HCT116 (cell line): ENCODE measurements around the gene KRT7. TPM values are rescaled to one million over a fixed set of nuclear protein-coding genes. Genes with fewer than 3 reads are reported as not detected.

Experiments used
- ATAC-seq: fragments of 200-7000 bp; cut with Tn5 transposase; 2 replicates; pipeline ENCODE4 v1.9.1; 2020; ENCODE audit warnings: mild to moderate bottlenecking, moderate library complexity
- BruUV-seq: library from RNA; stranded (reverse); fragments of 400-500 nt; replicated peaks from 2 replicates; lab custom pipeline; 2021; lab: Mats Ljungman, UMichigan
- CTCF ChIA-PET: fragments of 300-600 bp; sonication (Branson Sonifier 250); formaldehyde crosslinking; loops from one replicate; lab custom pipeline; 2021; ENCODE audit warnings: antibody characterized with exemption; lab: Charles Lee
- POLR2A ChIA-PET: fragments of 300-600, 350-600 bp; sonication (Branson Sonifier 250); formaldehyde crosslinking; loops from one replicate; lab custom pipeline; 2021; ENCODE audit warnings: antibody characterized with exemption; lab: Charles Lee
- RAD21 ChIA-PET, 2 experiments: fragments of 300-600 bp; sonication (Branson Sonifier 250); formaldehyde crosslinking; loops; one replicate each; lab custom pipeline; 2023; ENCODE audit warnings: low total read pairs in 2 of 2; ENCODE audit not compliant: uncharacterized antibody in 2 of 2, unreplicated experiment in 2 of 2, low non-redundant PET in 1 of 2; lab: Charles Lee
- DNase-seq: peaks from one replicate; pipeline ENCODE4 v3.0.0-alpha.2; 2010; ENCODE audit warnings: low read depth, low spot score
- H2AFZ ChIP-seq: fragments of 200-600 bp; shearing (Covaris generic), sonication (generic); 2 replicates; pipeline ENCODE4 v1.6.1; 2017; ENCODE audit warnings: low read depth, mixed run types, mixed read lengths, antibody characterized with exemption, low read length; ENCODE audit not compliant: poor library complexity, severe bottlenecking
- H3K27ac ChIP-seq: 2 replicates; pipeline ENCODE4 v1.5.1; 2012; ENCODE audit warnings: low read depth, low read length
- H3K27me3 ChIP-seq: fragments of 200-600 bp; sonication (generic); 2 replicates; pipeline ENCODE4 v1.6.1; 2016; ENCODE audit warnings: mixed run types, low read length, mixed read lengths; ENCODE audit not compliant: insufficient read depth
- H3K36me3 ChIP-seq, 2 experiments: fragments of 200-500 bp in 1 of 2; fragments of 200-600 bp in 1 of 2; sonication (Bioruptor generic) in 1 of 2; sonication (generic) in 1 of 2; 2 replicates each; pipeline versions ENCODE4 v1.5.1 to v1.6.1; 2014 to 2016; ENCODE audit warnings: low read length in 2 of 2, inconsistent platforms in 1 of 2, mixed read lengths in 1 of 2, mixed run types in 1 of 2; ENCODE audit not compliant: insufficient read depth in 2 of 2, control insufficient read depth in 1 of 2
- H3K4me1 ChIP-seq, 2 experiments: fragments of 200-600 bp in 1 of 2; sonication (generic) in 1 of 2; 2 replicates each; pipeline versions ENCODE4 v1.5.1 to v1.6.1; 2012 to 2017; ENCODE audit warnings: low read length in 2 of 2, inconsistent platforms in 1 of 2, mild to moderate bottlenecking in 1 of 2, mixed read lengths in 1 of 2, mixed run types in 1 of 2, moderate library complexity in 1 of 2; ENCODE audit not compliant: insufficient read depth in 2 of 2, control insufficient read depth in 1 of 2
- H3K4me2 ChIP-seq: fragments of 200-600 bp; sonication (generic); 2 replicates; pipeline ENCODE4 v1.6.1; 2017; ENCODE audit warnings: mixed run types, low read length, mixed read lengths
- H3K4me3 ChIP-seq, 2 experiments: fragments of 200-600 bp in 1 of 2; sonication (generic) in 1 of 2; replicated peaks in 1 of 2; 2 replicates each; pipeline ENCODE4 v1.5.1; 2011 to 2016; ENCODE audit warnings: low read length in 2 of 2, control low read depth in 1 of 2, low read depth in 1 of 2, mild to moderate bottlenecking in 1 of 2, mixed read lengths in 1 of 2, mixed run types in 1 of 2
- H3K79me2 ChIP-seq: fragments of 200-600 bp; sonication (generic); 2 replicates; pipeline ENCODE4 v1.6.1; 2017; ENCODE audit warnings: mild to moderate bottlenecking, mixed run types, low read length, moderate library complexity, mixed read lengths; ENCODE audit not compliant: insufficient read depth
- H3K9ac ChIP-seq: fragments of 200-600 bp; sonication (generic); 2 replicates; pipeline ENCODE4 v1.6.1; 2016; ENCODE audit warnings: low read length, mixed read lengths
- H3K9me2 ChIP-seq: fragments of 200-600 bp; sonication (generic), shearing (Covaris generic); 2 replicates; pipeline ENCODE4 v1.6.1; 2017; ENCODE audit warnings: mixed run types, mild to moderate bottlenecking, moderate library complexity; ENCODE audit not compliant: insufficient read depth
- H3K9me3 ChIP-seq, 2 experiments: fragments of 200-500 bp in 1 of 2; fragments of 200-600 bp in 1 of 2; sonication (Bioruptor generic) in 1 of 2; sonication (generic) in 1 of 2; 2 replicates each; pipeline ENCODE4 v1.6.1; 2014 to 2017; ENCODE audit warnings: low read length in 2 of 2, mixed read lengths in 2 of 2, inconsistent platforms in 1 of 2, low read depth in 1 of 2, mild to moderate bottlenecking in 1 of 2, mixed run types in 1 of 2, moderate library complexity in 1 of 2; ENCODE audit not compliant: control insufficient read depth in 1 of 2, insufficient read depth in 1 of 2
- H4K20me1 ChIP-seq: fragments of 200-600 bp; sonication (generic), shearing (Covaris generic); 2 replicates; pipeline ENCODE4 v1.6.1; 2017; ENCODE audit warnings: mixed run types, mild to moderate bottlenecking, moderate library complexity; ENCODE audit not compliant: insufficient read depth
- ATF3 ChIP-seq: IDR thresholded peaks from 2 replicates; pipeline ENCODE4 v1.6.1; 2012
- CBX3 ChIP-seq: IDR thresholded peaks from 2 replicates; pipeline ENCODE4 v1.6.1; 2012; ENCODE audit warnings: low read depth
- CEBPB ChIP-seq: IDR thresholded peaks from 2 replicates; pipeline ENCODE4 v1.6.1; 2012; ENCODE audit warnings: low read depth
- CTCF ChIP-seq, 3 experiments: fragments of 200-600 bp in 1 of 3; sonication (generic) in 1 of 3; IDR thresholded peaks in 2 of 3; conservative IDR thresholded peaks in 1 of 3; 2 replicates each; pipeline ENCODE4 v1.5.1; 2012 to 2017; ENCODE audit warnings: low read depth in 2 of 3, low read length in 2 of 3, antibody characterized with exemption in 1 of 3, borderline replicate concordance in 1 of 3, control low read depth in 1 of 3, mild to moderate bottlenecking in 1 of 3, mixed read lengths in 1 of 3, mixed run types in 1 of 3, moderate library complexity in 1 of 3; ENCODE audit not compliant: insufficient read depth in 1 of 3
- ELF1 ChIP-seq: IDR thresholded peaks from 2 replicates; pipeline ENCODE4 v1.6.1; 2012; ENCODE audit warnings: low read depth, borderline replicate concordance
- EZH2 ChIP-seq: fragments of 200-600 bp; sonication (generic); IDR thresholded peaks from 2 replicates; pipeline ENCODE4 v1.6.1; 2017; ENCODE audit warnings: antibody characterized with exemption, mixed run types
- MAX ChIP-seq: IDR thresholded peaks from 2 replicates; pipeline ENCODE4 v1.6.1; 2012
- POLR2A ChIP-seq: IDR thresholded peaks from 2 replicates; pipeline ENCODE4 v1.7.0; 2011; ENCODE audit warnings: borderline replicate concordance; ENCODE audit not compliant: insufficient read depth, insufficient read length; ENCODE audit errors: extremely low read depth
- POLR2AphosphoS5 ChIP-seq: IDR thresholded peaks from 2 replicates; pipeline ENCODE4 v1.6.1; 2011; ENCODE audit warnings: mild to moderate bottlenecking, low read depth, low read length, moderate library complexity
- SP1 ChIP-seq: IDR thresholded peaks from 2 replicates; pipeline ENCODE4 v1.6.1; 2012; ENCODE audit warnings: low read depth
- SRF ChIP-seq: IDR thresholded peaks from 2 replicates; pipeline ENCODE4 v1.6.1; 2012; ENCODE audit warnings: low read depth
- TCF7L2 ChIP-seq: IDR thresholded peaks from 2 replicates; pipeline ENCODE4 v1.7.0; 2011; ENCODE audit warnings: borderline replicate concordance, inconsistent platforms; ENCODE audit not compliant: insufficient read depth, insufficient read length; ENCODE audit errors: extremely low read depth
- ZBTB33 ChIP-seq: IDR thresholded peaks from 2 replicates; pipeline ENCODE4 v1.6.1; 2011; ENCODE audit warnings: mild to moderate bottlenecking, low read length, moderate library complexity; ENCODE audit not compliant: insufficient replicate concordance; ENCODE audit errors: extremely low read depth
- ZFX ChIP-seq: fragments of 450-650 bp; IDR thresholded peaks from 2 replicates; pipeline ENCODE4 v1.6.1; 2017
- intact Hi-C: fragments of 100-400 bp; cut with micrococcal nuclease; formaldehyde crosslinking; loops from 2 replicates; pipeline ENCODE4 v1.10.0; 2022
- total RNA-seq: library from RNA; stranded (reverse); gene quantifications from one replicate; pipeline ENCODE4 v1.2.1, GENCODE V29; 2021; ENCODE audit not compliant: unreplicated experiment

The KRT7 gene
- total RNA-seq, 1 experiment from 2014 or later = 72.6 TPM

- no peak overlapping the region for H3K4me2 ChIP-seq
- intact Hi-C loops = loop anchor here (5.0 kb wide), 1 partner anchor 661 kb away; no protein-coding TSS in a partner anchor
- H2AFZ ChIP-seq = no peak overlapping the region
- no peaks in the 10 kb centered on the region for H3K9me2 ChIP-seq
- POLR2A ChIA-PET = interaction anchor here (1.1 kb wide), 1 partner anchor 19 kb away, joined by 3 read pairs; the partner anchor contains the start of gene KRT80
- no peaks in the 10 kb centered on the region for H3K36me3 ChIP-seq
- H3K27me3 ChIP-seq = peaks cover 3% of the 10 kb centered on the region
- peaks cover 29 to 71% of the 10 kb centered on the region in 2 experiments for H3K4me1 ChIP-seq
- no TSS peak for BruUV-seq
- H3K4me3 ChIP-seq = no peak overlapping the region
- TF ChIP-seq EZH2 = no peak
- no peak for TF ChIP-seq POLR2AphosphoS5
- no peak for TF ChIP-seq CEBPB
- TF ChIP-seq MAX = no peak
- no peak for TF ChIP-seq SP1
- TF ChIP-seq ATF3 = no peak
- no peak for TF ChIP-seq TCF7L2
- TF ChIP-seq ELF1 = no peak
- no peak for TF ChIP-seq CTCF (IDR thresholded peaks at IDR 0.05 in 2 of 3, conservative IDR thresholded peaks at IDR 0.05 in 1 of 3; ENCODE audit: borderline replicate concordance in 1 of 3, insufficient read depth in 1 of 3, low read depth in 2 of 3, low read length in 2 of 3)
- no peak for TF ChIP-seq ZBTB33
- TF ChIP-seq CBX3 = no peak
- TF ChIP-seq POLR2A = no peak
- TF ChIP-seq ZFX = no peak
- TF ChIP-seq SRF = no peak
- RAD21 ChIA-PET = no interaction called here
- H3K27ac ChIP-seq = no peak overlapping the region
- no peaks in the 10 kb centered on the region for H3K9me3 ChIP-seq
- H4K20me1 ChIP-seq = no peaks in the 10 kb centered on the region
- H3K79me2 ChIP-seq = no peaks in the 10 kb centered on the region
- no peak overlapping the region for H3K9ac ChIP-seq
- CTCF ChIA-PET = interaction anchor here (1.0 to 2.6 kb wide), 4 partner anchors 30 to 108 kb away, joined by 3 to 17 read pairs (median 4); no protein-coding TSS in a partner anchor
- ATAC-seq (no peak), DNase-seq (no peak)
Measured at GRCh38 chr12:52210925-52211650, 22.0 kb upstream of the KRT7 start.
